ENCODE measurements around the gene WDR62. TPM values are rescaled to one million over a fixed set of nuclear protein-coding genes. Genes with fewer than 3 reads are reported as not detected.
A peak's percentile ranks its signal among the peaks of the same experiment; 100 is the strongest.
"Not testable (repeated sequence)": the region's sequence is repeated elsewhere in the genome, so short reads cannot be mapped to it uniquely, and the experiment has no call there.

Gene WDR62
- total RNA-seq, 1 donor from 2014 or later: 22.0 TPM

GRCh38 chr19:36134867-36135266 is 80.2 kb downstream of the WDR62 start:
- DNase-seq (ENCODE audit: low spot score); H3K27ac Mint-ChIP-seq; H3K9me3 Mint-ChIP-seq; H3K36me3 Mint-ChIP-seq (ENCODE audit: low read depth); H3K4me3 Mint-ChIP-seq; H3K27me3 Mint-ChIP-seq (ENCODE audit: insufficient read depth); intact Hi-C loops (cut with micrococcal nuclease): not testable (repeated sequence)
- H3K4me1 Mint-ChIP-seq (ENCODE audit: low read depth): peaks cover 21% of the 10 kb centered on the region

GRCh38 chr19:36136964-36137686 is 82.4 kb downstream of the WDR62 start:
- peaks cover 11% of the 10 kb centered on the region for H3K36me3 Mint-ChIP-seq (ENCODE audit: low read depth)
- peak overlapping the region; percentile 64 for H3K27ac Mint-ChIP-seq
- no peaks in the 10 kb centered on the region for H3K9me3 Mint-ChIP-seq
- no peak overlapping the region for H3K4me3 Mint-ChIP-seq
- H3K27me3 Mint-ChIP-seq (ENCODE audit: insufficient read depth): peaks cover 1% of the 10 kb centered on the region
- H3K4me1 Mint-ChIP-seq (ENCODE audit: low read depth): peaks cover 26% of the 10 kb centered on the region
- no peak for DNase-seq (ENCODE audit: low spot score)
- intact Hi-C loops (cut with micrococcal nuclease): no loop called here

GRCh38 chr19:36139120-36139472 is 84.4 kb downstream of the WDR62 start:
- Mint-ChIP-seq H3K4me1 (ENCODE audit: low read depth) (peaks cover 20% of the 10 kb centered on the region), H3K27ac (peak overlapping the region; percentile 99), H3K9me3 (no peaks in the 10 kb centered on the region), H3K36me3 (ENCODE audit: low read depth) (peaks cover 17% of the 10 kb centered on the region), H3K27me3 (ENCODE audit: insufficient read depth) (peaks cover 1% of the 10 kb centered on the region), H3K4me3 (peak overlapping the region; percentile 97)
- DNase-seq (ENCODE audit: low spot score): no peak
- intact Hi-C loops (cut with micrococcal nuclease): loop anchor here (1.0 kb wide), 2 partner anchors 11 to 46 kb away; no protein-coding TSS in a partner anchor

DNA sequence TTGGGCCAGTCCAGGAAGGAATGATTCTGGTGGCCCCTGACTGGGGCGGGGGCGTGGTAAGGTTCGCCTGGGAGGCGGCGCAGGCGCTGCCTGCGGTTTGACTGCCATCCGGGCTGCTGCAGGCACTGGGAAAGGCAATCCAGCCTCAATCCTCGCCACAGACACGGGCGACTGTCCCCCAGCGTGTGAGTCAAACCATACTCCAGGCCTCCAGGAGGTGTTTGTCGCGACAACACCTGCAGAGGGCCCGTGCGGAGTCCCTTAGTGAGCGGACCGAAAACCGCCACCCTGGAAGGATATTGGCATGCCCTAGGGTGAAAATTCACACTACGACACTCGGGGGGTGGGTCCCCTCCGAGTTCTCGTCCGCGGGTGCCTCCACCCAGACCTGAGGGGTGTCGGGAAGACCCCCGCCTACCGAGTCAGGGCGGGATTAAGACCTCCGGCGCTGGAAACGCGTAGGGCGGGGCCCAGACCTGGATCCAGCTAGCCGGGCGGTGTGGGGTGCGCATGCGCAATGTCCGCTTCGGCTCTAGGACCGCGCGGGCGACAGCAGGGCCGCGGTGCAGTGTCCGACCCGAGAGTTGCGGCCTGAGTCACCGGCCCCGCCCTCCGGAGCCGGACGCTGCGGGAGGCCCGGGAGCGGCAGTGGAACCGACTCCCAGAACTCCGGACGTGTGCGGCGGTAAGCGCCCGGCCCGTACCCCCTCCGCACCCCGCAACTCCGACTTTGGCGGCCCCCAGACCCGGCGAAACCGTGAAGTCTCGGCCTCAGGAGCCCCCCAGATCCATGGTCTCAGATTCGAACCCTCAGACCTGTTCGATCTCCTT is 85.0 kb downstream of the WDR62 start, which contains the start of gene CAPNS1:
CAPNS1 (plus strand) TSS at position 594 of the 831 bp plus-strand sequence. CDS start 946 bp downstream, outside the sequence.
- Mint-ChIP-seq H3K4me1 (ENCODE audit: low read depth) (peaks cover 20% of the 10 kb centered on the region), H3K27ac (peak within 1 kb of the TSS; percentile 99), H3K27me3 (ENCODE audit: insufficient read depth) (peaks cover 1% of the 10 kb centered on the region), H3K36me3 (ENCODE audit: low read depth) (peaks cover 17% of the 10 kb centered on the region), H3K9me3 (no peaks in the 10 kb centered on the region), H3K4me3 (peak within 1 kb of the TSS; percentile 97)
- intact Hi-C loops (cut with micrococcal nuclease): loop anchor here (1.0 kb wide), 3 partner anchors 11 to 125 kb away; partner anchors contain the start of gene ALKBH6
- peak; percentile 92 for DNase-seq (ENCODE audit: low spot score)

DNA sequence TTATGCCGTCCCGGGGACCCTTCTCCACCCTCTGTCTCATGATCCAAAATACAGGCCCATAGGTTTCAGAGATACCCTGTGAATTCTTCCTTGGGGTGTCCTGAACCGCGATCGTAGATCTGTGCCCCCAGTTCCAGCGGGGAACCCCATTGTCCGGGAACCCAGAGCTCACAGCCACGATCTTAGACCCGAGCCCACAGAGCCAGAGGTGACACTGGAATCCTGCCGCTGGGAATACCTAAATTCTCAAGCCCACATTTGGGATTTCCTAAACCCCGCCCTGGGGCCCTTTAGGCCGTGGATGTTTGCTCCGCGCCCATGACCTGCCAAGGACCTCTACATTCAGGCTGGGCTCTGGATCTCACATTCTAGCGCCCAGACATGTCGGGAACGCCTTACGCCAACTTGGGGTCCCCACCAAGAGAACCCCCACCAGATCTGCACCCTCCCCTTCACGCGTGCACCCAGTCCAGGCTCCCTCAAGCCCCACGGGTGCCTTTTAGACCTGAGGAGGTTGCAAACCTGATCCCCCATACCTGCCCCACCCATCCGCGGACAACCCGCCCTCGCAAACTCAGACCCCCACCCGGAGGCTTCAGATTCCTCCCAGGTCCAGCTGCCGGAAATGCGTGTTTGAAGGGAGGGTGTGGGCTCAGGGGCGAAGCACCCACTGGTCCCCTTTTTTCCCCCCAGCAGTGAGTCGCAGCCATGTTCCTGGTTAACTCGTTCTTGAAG is 85.8 kb downstream of the WDR62 start:
- H3K27me3 Mint-ChIP-seq (ENCODE audit: insufficient read depth): no peaks in the 10 kb centered on the region
- H3K4me1 Mint-ChIP-seq (ENCODE audit: low read depth): peaks cover 20% of the 10 kb centered on the region
- H3K4me3 Mint-ChIP-seq: peak overlapping the region; percentile 97
- intact Hi-C loops (cut with micrococcal nuclease): loop anchor here (1.0 kb wide), 6 partner anchors 8 to 126 kb away; partner anchors contain the start of genes ALKBH6, TBCB, THAP8 and WDR62
- DNase-seq (ENCODE audit: low spot score): peak; percentile 16
- H3K36me3 Mint-ChIP-seq (ENCODE audit: low read depth): peaks cover 18% of the 10 kb centered on the region
- H3K27ac Mint-ChIP-seq: peak overlapping the region; percentile 99
- no peaks in the 10 kb centered on the region for H3K9me3 Mint-ChIP-seq

- peaks cover 25% of the 10 kb centered on the region for H3K36me3 Mint-ChIP-seq (ENCODE audit: low read depth)
- peaks cover 20% of the 10 kb centered on the region for H3K4me1 Mint-ChIP-seq (ENCODE audit: low read depth)
- intact Hi-C loops (cut with micrococcal nuclease): loop anchor here (1.0 kb wide), 5 partner anchors 9 to 87 kb away; partner anchors contain the start of genes TBCB, THAP8, WDR62 and ZNF565
- H3K27ac Mint-ChIP-seq: peak overlapping the region; percentile 99
- H3K27me3 Mint-ChIP-seq (ENCODE audit: insufficient read depth): no peaks in the 10 kb centered on the region
- peak overlapping the region; percentile 97 for H3K4me3 Mint-ChIP-seq
- DNase-seq (ENCODE audit: low spot score): peak; percentile 85
- no peaks in the 10 kb centered on the region for H3K9me3 Mint-ChIP-seq
Observed at GRCh38 chr19:36141039-36141927, 86.6 kb downstream of the WDR62 start.

DNA sequence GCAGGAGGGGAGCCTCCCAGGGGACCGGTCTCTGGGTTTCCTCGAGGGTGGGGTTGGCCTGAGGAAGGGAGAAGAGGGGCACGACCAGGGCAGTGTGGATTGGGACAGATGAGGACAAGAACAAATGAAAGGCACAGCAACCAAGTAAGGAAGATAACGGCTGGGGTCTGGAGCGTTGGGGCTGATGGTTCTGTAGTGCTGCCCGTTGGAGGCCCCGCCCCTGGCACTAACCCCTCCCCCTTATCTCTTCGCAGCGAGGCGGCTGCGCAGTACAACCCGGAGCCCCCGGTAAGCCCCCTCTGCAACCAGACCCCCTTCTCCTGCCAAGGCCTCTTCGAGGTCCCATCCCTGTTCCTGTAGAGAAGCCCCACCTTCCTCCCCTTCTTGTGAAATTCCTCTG is 87.3 kb downstream of the WDR62 start:
- no peak for DNase-seq (ENCODE audit: low spot score)
- no peaks in the 10 kb centered on the region for H3K27me3 Mint-ChIP-seq (ENCODE audit: insufficient read depth)
- no peak overlapping the region for H3K27ac Mint-ChIP-seq
- no peaks in the 10 kb centered on the region for H3K9me3 Mint-ChIP-seq
- H3K4me1 Mint-ChIP-seq (ENCODE audit: low read depth): peaks cover 13% of the 10 kb centered on the region
- intact Hi-C loops (cut with micrococcal nuclease): no loop called here
- H3K4me3 Mint-ChIP-seq: peak overlapping the region; percentile 97
- peaks cover 30% of the 10 kb centered on the region for H3K36me3 Mint-ChIP-seq (ENCODE audit: low read depth)

- Mint-ChIP-seq H3K36me3 (ENCODE audit: low read depth) (peaks cover 32% of the 10 kb centered on the region), H3K4me3 (no peak overlapping the region), H3K27me3 (ENCODE audit: insufficient read depth) (no peaks in the 10 kb centered on the region), H3K27ac (no peak overlapping the region), H3K4me1 (ENCODE audit: low read depth) (peaks cover 11% of the 10 kb centered on the region), H3K9me3 (no peaks in the 10 kb centered on the region)
- no peak for DNase-seq (ENCODE audit: low spot score)
- intact Hi-C loops (cut with micrococcal nuclease): no loop called here
Observed at GRCh38 chr19:36142496-36142895, 87.8 kb downstream of the WDR62 start.

GRCh38 chr19:36144624-36145023 is 89.9 kb downstream of the WDR62 start:
- Mint-ChIP-seq H3K4me3 (no peak overlapping the region), H3K27me3 (ENCODE audit: insufficient read depth) (no peaks in the 10 kb centered on the region), H3K4me1 (ENCODE audit: low read depth) (peaks cover 11% of the 10 kb centered on the region), H3K36me3 (ENCODE audit: low read depth) (peaks cover 42% of the 10 kb centered on the region), H3K9me3 (no peaks in the 10 kb centered on the region), H3K27ac (no peak overlapping the region)
- no peak for DNase-seq (ENCODE audit: low spot score)
- intact Hi-C loops (cut with micrococcal nuclease): no loop called here

- Mint-ChIP-seq H3K4me1 (ENCODE audit: low read depth) (no peaks in the 10 kb centered on the region), H3K36me3 (ENCODE audit: low read depth) (peaks cover 39% of the 10 kb centered on the region), H3K27ac (no peak overlapping the region), H3K9me3 (no peaks in the 10 kb centered on the region), H3K4me3 (no peak overlapping the region), H3K27me3 (ENCODE audit: insufficient read depth) (no peaks in the 10 kb centered on the region)
- intact Hi-C loops (cut with micrococcal nuclease): no loop called here
- DNase-seq (ENCODE audit: low spot score): no peak
Observed at GRCh38 chr19:36149673-36150406, 95.1 kb downstream of the WDR62 start.

DNA sequence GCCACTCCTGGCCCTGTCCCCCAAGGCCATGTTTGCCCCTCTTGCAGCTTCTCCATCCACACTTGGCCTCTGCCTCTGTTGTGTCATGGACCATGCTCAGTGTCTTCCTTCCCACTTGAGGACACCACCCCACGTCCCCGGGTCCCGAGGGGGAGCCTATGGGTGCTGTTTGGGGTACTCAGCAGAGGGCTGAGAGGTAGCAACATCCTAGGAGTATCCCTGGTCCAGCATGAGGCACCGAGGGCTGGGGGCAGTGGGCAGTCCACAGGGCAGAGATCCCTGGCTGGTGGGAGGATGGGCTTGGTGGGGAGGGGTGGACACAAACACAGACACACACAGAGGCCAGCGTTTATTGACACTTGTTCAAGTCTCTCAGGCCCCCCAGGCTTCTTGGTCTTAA is 95.9 kb downstream of the WDR62 start:
- intact Hi-C loops (cut with micrococcal nuclease): no loop called here
- no peak for DNase-seq (ENCODE audit: low spot score)
- no peak overlapping the region for H3K4me3 Mint-ChIP-seq
- no peaks in the 10 kb centered on the region for H3K27me3 Mint-ChIP-seq (ENCODE audit: insufficient read depth)
- H3K36me3 Mint-ChIP-seq (ENCODE audit: low read depth): peaks cover 41% of the 10 kb centered on the region
- H3K4me1 Mint-ChIP-seq (ENCODE audit: low read depth): no peaks in the 10 kb centered on the region
- H3K9me3 Mint-ChIP-seq: no peaks in the 10 kb centered on the region
- no peak overlapping the region for H3K27ac Mint-ChIP-seq

Measured in activated T-helper 1 cell treated with anti-CD3 and anti-CD28 coated beads, Interleukin-12 subunit alpha, Interleukin-12 subunit beta, Interleukin-2, Interleukin-4 antibody, amounts not matched to agents 30 ng/mL and 10 ng/mL and 1 ng/mL, durations not matched to agents 14 hours and 24 hours and 36 hours (primary cell).